ENCODE results near the gene CERS6. TPM values are rescaled to one million over a fixed set of nuclear protein-coding genes. Genes with fewer than 3 reads are reported as not detected.

The CERS6 gene
- total RNA-seq, 1 experiment from 2014 or later, result 17.3 TPM

- TF ChIP-seq, protein P1, sequence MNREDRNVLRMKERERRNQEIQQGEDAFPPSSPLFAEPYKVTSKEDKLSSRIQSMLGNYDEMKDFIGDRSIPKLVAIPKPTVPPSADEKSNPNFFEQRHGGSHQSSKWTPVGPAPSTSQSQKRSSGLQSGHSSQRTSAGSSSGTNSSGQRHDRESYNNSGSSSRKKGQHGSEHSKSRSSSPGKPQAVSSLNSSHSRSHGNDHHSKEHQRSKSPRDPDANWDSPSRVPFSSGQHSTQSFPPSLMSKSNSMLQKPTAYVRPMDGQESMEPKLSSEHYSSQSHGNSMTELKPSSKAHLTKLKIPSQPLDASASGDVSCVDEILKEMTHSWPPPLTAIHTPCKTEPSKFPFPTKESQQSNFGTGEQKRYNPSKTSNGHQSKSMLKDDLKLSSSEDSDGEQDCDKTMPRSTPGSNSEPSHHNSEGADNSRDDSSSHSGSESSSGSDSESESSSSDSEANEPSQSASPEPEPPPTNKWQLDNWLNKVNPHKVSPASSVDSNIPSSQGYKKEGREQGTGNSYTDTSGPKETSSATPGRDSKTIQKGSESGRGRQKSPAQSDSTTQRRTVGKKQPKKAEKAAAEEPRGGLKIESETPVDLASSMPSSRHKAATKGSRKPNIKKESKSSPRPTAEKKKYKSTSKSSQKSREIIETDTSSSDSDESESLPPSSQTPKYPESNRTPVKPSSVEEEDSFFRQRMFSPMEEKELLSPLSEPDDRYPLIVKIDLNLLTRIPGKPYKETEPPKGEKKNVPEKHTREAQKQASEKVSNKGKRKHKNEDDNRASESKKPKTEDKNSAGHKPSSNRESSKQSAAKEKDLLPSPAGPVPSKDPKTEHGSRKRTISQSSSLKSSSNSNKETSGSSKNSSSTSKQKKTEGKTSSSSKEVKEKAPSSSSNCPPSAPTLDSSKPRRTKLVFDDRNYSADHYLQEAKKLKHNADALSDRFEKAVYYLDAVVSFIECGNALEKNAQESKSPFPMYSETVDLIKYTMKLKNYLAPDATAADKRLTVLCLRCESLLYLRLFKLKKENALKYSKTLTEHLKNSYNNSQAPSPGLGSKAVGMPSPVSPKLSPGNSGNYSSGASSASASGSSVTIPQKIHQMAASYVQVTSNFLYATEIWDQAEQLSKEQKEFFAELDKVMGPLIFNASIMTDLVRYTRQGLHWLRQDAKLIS (CRISPR knock-in tag; IDR thresholded peaks at IDR 0.05; ENCODE audit: borderline replicate concordance), result no peak
- TF ChIP-seq CTCF (IDR thresholded peaks at IDR 0.05) (no peak), PREB (CRISPR knock-in tag; IDR thresholded peaks at IDR 0.05; ENCODE audit: borderline replicate concordance) (no peak), GTF2I (CRISPR knock-in tag; conservative IDR thresholded peaks at IDR 0.05) (no peak), MYBL2 (CRISPR knock-in tag; IDR thresholded peaks at IDR 0.05) (no peak), ATF1 (CRISPR knock-in tag; IDR thresholded peaks at IDR 0.05) (no peak), CBFB (CRISPR knock-in tag; IDR thresholded peaks at IDR 0.05; ENCODE audit: low read depth) (no peak), ZNF396 (CRISPR knock-in tag; IDR thresholded peaks at IDR 0.05; ENCODE audit: borderline replicate concordance) (no peak), ZNF138 (CRISPR knock-in tag; conservative IDR thresholded peaks at IDR 0.05) (no peak)
- TF ChIP-seq, protein P2, sequence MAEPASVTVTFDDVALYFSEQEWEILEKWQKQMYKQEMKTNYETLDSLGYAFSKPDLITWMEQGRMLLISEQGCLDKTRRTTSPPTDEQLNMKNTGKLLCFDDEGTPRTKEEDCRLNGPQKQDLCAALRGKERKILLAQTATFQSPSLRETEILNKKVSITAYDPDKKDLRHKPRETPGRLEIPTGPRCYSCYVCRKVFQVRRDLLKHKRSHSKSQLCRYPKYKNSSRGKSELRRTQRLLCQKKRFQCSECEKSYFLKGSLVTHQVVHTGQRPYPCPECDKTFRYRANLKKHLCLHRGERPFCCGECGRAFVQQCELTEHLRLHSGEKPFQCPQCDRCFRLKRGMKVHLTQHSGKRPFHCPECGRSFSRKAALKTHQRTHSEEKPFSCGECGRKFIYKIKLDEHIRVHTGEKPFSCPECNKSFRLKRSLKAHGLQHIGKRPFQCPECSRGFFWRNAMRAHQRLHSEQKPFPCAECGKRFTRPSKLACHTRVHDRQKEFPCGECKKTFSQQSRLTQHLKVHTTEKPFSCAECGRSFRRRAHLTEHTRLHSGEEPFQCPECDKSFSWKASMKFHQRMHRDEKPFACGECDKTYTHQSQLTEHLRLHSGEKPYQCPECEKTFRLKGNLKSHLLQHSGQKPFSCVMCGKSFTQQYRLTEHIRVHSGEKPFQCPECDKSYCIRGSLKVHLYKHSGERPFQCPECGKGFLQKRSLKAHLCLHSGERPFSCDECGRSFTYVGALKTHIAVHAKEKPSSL (CRISPR knock-in tag; conservative IDR thresholded peaks at IDR 0.05), result no peak
- TF ChIP-seq, protein P3, sequence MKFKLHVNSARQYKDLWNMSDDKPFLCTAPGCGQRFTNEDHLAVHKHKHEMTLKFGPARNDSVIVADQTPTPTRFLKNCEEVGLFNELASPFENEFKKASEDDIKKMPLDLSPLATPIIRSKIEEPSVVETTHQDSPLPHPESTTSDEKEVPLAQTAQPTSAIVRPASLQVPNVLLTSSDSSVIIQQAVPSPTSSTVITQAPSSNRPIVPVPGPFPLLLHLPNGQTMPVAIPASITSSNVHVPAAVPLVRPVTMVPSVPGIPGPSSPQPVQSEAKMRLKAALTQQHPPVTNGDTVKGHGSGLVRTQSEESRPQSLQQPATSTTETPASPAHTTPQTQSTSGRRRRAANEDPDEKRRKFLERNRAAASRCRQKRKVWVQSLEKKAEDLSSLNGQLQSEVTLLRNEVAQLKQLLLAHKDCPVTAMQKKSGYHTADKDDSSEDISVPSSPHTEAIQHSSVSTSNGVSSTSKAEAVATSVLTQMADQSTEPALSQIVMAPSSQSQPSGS (CRISPR knock-in tag; IDR thresholded peaks at IDR 0.05; ENCODE audit: borderline replicate concordance, low read depth), result no peak
Measured at GRCh38 chr2:168429988-168430387, 26.1 kb upstream of the CERS6 start (continued).

GRCh38 chr2:168430431-168430830, 25.6 kb upstream of the CERS6 start:
- Mint-ChIP-seq H3K4me3 (no peak overlapping the region), H3K36me3 (no peaks in the 10 kb centered on the region), H3K9me3 (no peaks in the 10 kb centered on the region), H3K4me1 (peaks cover 26% of the 10 kb centered on the region), H3K27me3 (ENCODE audit: low read depth) (peaks cover 4% of the 10 kb centered on the region; the same call in 1 of the 2 replicates), H3K27ac (no peak overlapping the region)
- DNase-seq (ENCODE audit: low spot score) (no peak), ATAC-seq (no peak)
- TF ChIP-seq, protein P4, sequence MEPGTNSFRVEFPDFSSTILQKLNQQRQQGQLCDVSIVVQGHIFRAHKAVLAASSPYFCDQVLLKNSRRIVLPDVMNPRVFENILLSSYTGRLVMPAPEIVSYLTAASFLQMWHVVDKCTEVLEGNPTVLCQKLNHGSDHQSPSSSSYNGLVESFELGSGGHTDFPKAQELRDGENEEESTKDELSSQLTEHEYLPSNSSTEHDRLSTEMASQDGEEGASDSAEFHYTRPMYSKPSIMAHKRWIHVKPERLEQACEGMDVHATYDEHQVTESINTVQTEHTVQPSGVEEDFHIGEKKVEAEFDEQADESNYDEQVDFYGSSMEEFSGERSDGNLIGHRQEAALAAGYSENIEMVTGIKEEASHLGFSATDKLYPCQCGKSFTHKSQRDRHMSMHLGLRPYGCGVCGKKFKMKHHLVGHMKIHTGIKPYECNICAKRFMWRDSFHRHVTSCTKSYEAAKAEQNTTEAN (CRISPR knock-in tag; IDR thresholded peaks at IDR 0.05), result no peak
- no peak for TF ChIP-seq ZMAT4 (CRISPR knock-in tag; IDR thresholded peaks at IDR 0.05)
- no peak for TF ChIP-seq ZNF281 (CRISPR knock-in tag; IDR thresholded peaks at IDR 0.05)
- no peak for TF ChIP-seq EMX1 (CRISPR knock-in tag; IDR thresholded peaks at IDR 0.05)
- CTCF ChIA-PET, result no interaction called here
- POLR2A ChIA-PET, result no interaction called here

Data from WTC11 (cell line).